Stomach (tissue), 4 donors: ENCODE data around the gene RIN1.

Experiments used
- CTCF ChIP-seq, 7 experiments: fragments of 450-650 bp in 4 of 7; fragments of 200-600 bp in 3 of 7; sonication (generic) in 3 of 7; IDR thresholded peaks; one replicate each; pipeline ENCODE4 v1.5.1; 2016 to 2019; ENCODE audit warnings: antibody characterized with exemption in 7 of 7, control low read depth in 2 of 7, mild to moderate bottlenecking in 1 of 7
- EP300 ChIP-seq: sonication (generic); formaldehyde crosslinking; IDR thresholded peaks from one replicate; pipeline ENCODE4 v1.6.1; 2017; ENCODE audit warnings: antibody characterized with exemption

DNA sequence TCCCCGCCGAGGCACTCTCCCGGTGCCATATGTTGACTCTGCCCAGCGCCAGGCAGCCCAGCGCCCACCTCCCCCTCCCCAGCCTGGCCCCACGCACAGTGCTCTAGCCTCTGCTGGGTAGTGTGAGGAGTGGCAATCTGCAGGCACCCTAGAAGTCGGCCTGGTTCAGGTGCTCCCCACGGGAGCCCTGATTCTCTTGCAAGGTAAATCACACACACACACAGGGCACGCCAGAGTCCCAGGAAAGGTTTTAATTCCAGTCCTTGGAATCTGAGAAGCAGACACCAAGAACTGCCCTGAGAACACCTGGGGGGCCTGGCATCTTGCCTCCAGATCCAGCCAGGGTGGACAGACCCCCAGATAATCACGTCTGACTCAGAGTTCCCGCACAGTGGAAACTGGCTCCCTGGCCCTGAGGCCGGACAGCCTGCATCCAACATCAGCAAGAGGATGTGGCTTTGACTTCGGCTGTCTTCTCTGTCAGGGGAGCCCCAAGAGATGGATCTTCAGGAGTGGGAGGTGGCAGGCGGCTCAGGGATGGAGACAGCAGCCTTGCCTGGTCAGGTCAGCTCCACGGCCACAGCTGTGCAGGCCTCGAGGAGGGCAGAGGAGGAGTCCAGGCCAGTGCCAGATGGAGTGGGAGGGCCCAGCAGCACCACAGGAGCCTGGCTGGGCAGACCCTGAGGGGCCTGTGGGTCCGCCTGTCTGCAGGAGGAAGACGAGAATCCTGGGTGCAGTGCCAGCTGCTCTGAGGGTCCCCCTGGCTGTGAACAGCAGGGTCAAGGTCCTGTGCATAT is 1.1 kb upstream of the RIN1 start:
- TF ChIP-seq CTCF (IDR thresholded peaks at IDR 0.05) (no peak), EP300 (no peak)
